ENCODE data around the gene ZNF385B.
"Not testable (repeated sequence)": the region's sequence is repeated elsewhere in the genome, so short reads cannot be mapped to it uniquely, and the experiment has no call there.

The ZNF385B gene

GRCh38 chr2:179861416-179862067 is at the start of gene ZNF385B:
TSS of gene ZNF385B (minus strand) at chr2:179861612.
- no peak for DNase-seq (ENCODE audit: low spot score)

DNA sequence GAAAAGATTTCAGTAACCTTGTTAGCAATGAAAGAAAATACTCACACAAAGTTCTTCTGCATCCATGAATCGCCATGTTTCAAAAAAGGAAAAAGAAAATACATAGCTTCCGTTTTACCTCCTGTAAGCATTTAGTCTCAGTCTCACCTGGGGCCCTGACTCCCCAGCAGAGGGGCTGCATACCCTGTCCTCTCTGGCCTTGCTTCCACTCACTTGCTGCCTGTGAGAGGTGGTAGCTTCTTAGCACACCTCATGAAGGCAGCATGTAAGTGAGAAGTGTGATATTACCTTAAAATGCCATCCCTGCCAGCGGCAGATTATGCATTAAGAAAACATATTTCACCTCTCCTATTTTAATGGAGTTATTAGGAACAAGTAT is 49.3 kb upstream of the ZNF385B start:
- no peak for DNase-seq (ENCODE audit: low spot score)

DNA sequence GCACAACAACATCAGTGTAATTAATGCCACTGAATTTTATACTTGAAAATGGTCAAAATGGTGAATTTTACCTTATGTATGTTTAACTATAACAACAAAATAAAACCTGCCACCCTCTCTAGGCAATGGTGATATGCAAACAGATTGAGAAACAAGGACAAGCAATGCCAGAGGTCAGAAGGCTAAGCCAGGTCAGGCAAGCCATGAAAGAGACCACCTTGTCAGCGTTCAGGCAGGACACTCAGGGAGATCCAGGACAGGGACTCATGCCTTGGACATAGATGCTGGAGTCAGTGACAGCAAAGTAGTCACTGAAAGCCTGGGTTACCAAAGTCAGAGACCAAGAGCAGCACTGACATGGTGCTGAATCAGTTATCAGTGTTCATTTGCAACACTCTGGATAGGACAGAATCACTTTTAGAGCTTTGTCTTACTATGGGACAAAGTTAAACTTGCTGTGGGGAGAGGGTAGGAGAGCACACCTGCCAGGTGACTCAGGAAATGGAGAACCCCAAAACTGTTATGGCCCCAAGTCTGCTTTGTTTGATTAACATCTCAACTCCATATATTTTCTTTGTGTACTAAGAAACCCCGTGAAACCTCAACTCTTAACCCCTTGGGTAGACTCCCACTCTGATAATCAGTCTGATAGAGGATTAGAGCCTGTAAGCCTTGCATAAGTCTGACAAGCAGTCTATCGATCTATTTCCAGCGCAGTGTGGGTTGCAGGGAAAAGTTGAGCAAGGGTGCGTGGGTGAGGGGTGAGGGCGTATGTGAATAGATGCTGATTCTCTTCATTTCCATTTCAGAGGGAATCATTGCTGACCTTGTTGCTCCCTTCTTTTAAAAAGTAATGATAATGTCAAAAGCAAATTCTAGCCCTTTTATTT is 48.7 kb upstream of the ZNF385B start:
- no peak for DNase-seq (ENCODE audit: low spot score)

DNA sequence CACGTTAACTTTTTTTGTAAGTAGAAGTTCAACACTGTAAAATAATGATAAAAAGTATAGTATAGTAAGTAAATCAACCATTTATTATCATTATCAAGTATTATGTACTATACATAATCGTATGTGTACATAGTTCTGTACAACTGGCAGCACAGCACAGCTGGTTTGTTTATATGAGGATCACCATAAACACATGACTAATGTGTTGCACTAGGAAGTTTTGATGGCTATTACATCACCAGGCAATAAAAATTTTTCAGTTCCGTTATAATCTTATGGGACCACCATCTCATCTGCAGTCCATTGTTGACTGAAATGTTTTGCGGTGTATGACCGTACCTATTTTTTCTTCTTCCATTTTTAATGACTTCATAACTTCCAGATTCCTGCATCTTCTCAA is 39.2 kb upstream of the ZNF385B start:
- no peak for DNase-seq (ENCODE audit: low spot score)

DNA sequence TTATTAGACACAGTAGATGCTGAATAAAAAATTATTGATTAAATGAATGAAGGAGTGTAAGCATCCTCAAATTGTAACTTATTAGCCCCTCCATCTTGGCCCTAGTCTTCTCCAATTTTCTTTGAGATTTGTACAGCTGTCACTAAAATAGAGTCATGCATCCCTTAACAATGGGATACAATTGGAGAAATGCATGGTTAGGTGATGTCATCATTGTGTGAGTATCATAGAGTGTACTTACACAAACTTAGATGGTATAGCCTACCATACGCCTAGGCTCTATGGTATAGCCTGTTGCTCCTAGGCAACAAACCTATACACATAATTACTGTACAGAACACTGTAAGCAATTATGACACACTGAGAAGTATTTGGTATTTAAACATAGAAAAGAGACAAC is 38.3 kb upstream of the ZNF385B start:
- DNase-seq (ENCODE audit: low spot score) = no peak

- DNase-seq (ENCODE audit: low spot score) = no peak
These were observed 37.5 kb upstream of the ZNF385B start for GRCh38 chr2:179898873-179899272.

DNA sequence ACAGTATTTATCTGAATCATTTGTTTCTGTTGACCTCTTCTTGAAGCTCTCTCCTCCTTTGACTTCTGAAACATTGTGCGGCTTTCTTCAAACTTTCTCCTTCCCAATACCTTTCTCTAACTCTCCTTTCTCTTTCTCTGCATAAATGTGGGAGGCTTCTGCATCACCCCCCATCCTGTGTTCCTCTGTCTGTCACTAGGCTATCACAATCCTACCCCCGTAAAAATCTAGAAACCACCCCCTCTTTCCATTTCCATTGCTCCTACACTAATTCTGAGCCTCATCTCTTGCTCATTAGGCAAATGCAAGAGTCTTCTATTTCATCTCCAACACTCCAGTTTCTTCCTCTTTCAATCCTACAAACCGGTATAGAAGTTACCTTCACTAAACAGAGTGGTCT is 32.2 kb upstream of the ZNF385B start:
- no peak for DNase-seq (ENCODE audit: low spot score)

DNA sequence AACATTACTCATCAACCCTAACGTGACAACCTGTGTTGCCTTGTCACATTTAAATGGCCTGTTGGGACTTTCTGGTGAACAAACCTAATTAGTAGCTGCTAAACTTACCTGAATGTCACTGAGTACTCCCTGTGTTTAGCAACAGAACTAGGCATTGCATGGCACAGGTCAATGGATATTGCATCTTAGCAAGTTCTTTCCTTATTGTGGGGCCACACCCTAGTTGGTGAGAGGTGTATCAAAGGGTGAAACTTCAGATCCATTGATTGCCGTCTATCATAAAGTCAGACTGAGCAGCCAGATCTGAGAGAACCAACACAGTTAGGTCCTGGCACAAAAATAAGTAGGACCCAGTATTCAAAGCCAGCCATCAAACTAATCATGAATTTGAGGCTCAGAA is 29.8 kb upstream of the ZNF385B start:
- no peak for DNase-seq (ENCODE audit: low spot score)

- DNase-seq (ENCODE audit: low spot score) = no peak
These were observed 29.3 kb upstream of the ZNF385B start for GRCh38 chr2:179890666-179891065.

DNA sequence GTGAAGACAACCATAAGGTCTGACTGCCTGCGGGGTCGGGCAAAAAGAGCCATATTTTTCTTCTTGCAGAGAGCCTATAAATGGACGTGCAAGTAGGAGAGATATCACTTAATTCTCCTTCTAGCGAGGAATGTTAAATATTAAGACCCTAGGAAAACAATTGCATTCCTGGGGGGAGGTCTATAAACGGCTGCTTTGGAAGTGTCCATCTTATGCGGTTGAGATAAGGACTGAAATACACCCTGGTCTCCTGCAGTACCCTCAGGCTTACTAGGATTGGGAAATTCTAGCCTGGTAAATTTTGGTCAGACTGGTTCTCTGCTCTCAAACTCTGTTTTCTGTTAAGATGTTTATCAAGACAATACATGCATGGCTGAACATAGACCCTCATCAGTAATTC is 27.2 kb upstream of the ZNF385B start:
- not testable (repeated sequence) for DNase-seq (ENCODE audit: low spot score)

DNA sequence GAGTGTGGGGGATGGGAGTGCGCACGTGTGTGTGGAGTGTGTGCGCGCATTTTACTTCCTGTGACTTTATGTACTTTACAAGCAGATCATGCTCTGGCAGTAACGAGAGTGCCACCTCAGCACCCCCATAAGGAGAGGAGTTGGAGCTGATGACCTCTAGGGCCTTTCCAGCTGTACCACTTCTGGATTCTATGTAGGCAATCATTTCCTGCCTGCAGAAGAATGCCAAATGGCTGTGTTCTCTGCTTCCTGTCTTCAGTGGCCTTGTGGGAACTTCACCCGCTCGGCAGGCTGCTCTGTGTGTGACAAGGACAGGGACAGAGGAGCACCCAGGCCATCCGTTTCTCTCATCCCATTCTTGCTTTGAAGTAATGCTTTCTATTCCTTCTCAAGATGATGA is 22.8 kb upstream of the ZNF385B start:
- no peak for DNase-seq (ENCODE audit: low spot score)

GRCh38 chr2:179882851-179883806 is 21.7 kb upstream of the ZNF385B start:
- no peak for DNase-seq (ENCODE audit: low spot score)

GRCh38 chr2:179877601-179878364 is 16.4 kb upstream of the ZNF385B start:
- DNase-seq (ENCODE audit: low spot score) = no peak

DNA sequence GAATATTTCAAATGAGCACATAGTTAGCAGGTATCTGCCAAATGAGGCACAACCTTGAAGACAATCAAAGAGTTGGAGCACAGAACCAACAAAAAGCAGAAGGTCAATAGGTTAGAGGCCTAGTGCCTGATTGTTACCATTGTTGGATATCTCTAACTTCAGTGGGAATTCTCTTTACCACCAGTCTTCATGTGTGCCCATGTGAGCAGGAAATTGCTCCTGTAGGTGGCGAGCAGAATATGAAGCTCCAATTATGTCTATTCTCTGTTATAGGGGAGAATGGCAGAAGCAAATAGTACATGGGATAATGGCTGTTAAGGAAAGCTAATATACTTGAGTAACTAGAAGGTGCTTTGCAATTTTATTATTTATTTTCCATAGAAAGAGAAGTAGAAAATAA is 14.9 kb upstream of the ZNF385B start:
- no peak for DNase-seq (ENCODE audit: low spot score)

GRCh38 chr2:179875864-179876263 is 14.5 kb upstream of the ZNF385B start:
- no peak for DNase-seq (ENCODE audit: low spot score)

DNA sequence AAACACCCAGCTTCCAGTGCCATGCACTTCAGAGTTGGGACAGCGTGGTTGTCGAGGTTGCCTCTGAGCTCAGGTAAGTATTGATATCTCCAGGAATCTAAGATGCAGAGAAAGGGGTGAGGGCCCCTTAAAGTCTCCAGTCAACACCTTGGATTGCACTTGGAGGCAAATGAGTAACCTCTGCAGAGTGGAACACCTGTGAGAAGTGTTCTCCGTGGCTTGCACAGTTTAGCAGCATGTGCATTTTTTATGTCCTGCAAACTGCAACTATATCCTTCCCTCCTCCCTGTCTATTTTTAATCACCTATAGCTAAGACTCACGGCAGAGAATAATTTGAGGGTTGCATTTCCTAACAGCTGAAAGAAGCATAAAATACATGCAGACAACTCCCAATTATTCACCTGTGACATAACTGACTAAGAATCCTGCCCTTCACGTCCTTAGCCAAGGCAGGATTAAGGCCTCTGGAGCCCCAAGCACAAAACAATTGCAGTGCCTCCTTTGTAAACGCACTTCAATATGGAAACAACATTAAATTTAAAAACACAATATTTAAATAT is 1.6 kb upstream of the ZNF385B start:
- no peak for DNase-seq (ENCODE audit: low spot score)

- no peak for DNase-seq (ENCODE audit: low spot score)
These were observed 391 bp downstream of the ZNF385B start for GRCh38 chr2:179861027-179861415.

GRCh38 chr2:179860255-179861026 is 971 bp downstream of the ZNF385B start:
- no peak for DNase-seq (ENCODE audit: low spot score)

DNA sequence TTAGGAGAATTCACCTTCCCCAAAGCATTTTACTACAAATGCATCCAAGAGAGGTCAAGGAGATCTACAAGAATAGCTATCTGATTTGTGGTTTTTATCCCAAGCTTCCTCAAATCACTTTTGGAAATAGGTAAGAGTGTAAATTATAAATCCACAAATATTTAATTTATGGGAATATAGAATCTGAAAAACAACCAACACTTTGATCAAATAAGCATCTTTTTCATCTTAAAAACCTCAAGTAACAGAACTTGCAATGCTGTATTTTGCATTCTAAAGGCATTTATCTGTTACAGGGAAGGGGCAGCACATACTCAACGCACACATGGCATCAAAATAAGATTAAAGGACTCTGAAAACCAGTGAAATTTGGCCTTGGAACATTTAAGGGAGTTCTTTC is 1.9 kb downstream of the ZNF385B start:
- DNase-seq (ENCODE audit: low spot score) = no peak

GRCh38 chr2:179857236-179857635 is 4.2 kb downstream of the ZNF385B start:
- no peak for DNase-seq (ENCODE audit: low spot score)

GRCh38 chr2:179856205-179856604 is 5.2 kb downstream of the ZNF385B start:
- no peak for DNase-seq (ENCODE audit: low spot score)
